Endothelial cell (in vitro differentiated cells): ENCODE results near the gene TEAD3. TPM values are rescaled to one million over a fixed set of nuclear protein-coding genes. Genes with fewer than 3 reads are reported as not detected.
"Not testable (repeated sequence)": the region's sequence is repeated elsewhere in the genome, so short reads cannot be mapped to it uniquely, and the experiment has no call there.

ENCODE experiments used
- DNase-seq: peaks from one replicate; pipeline ENCODE4 v3.0.0; 2021; ENCODE audit warnings: low spot score
- H3K27ac Mint-ChIP-seq: one replicate; pipeline ENCODE4 v1.8.0; 2021; ENCODE audit warnings: mixed read lengths, inconsistent platforms; ENCODE audit not compliant: unreplicated experiment
- H3K27me3 Mint-ChIP-seq: one replicate; pipeline ENCODE4 v1.8.0; 2021; ENCODE audit warnings: mild to moderate bottlenecking, moderate library complexity, mixed read lengths, inconsistent platforms; ENCODE audit not compliant: unreplicated experiment
- H3K36me3 Mint-ChIP-seq: one replicate; pipeline ENCODE4 v1.8.0; 2021; ENCODE audit warnings: mild to moderate bottlenecking, low read depth, mixed read lengths, inconsistent platforms; ENCODE audit not compliant: unreplicated experiment
- H3K4me1 Mint-ChIP-seq: one replicate; pipeline ENCODE4 v1.8.0; 2021; ENCODE audit warnings: mild to moderate bottlenecking, mixed read lengths, inconsistent platforms; ENCODE audit not compliant: unreplicated experiment
- H3K4me3 Mint-ChIP-seq: one replicate; pipeline ENCODE4 v1.8.0; 2021; ENCODE audit warnings: mild to moderate bottlenecking, mixed read lengths, inconsistent platforms; ENCODE audit not compliant: unreplicated experiment
- H3K9me3 Mint-ChIP-seq: one replicate; pipeline ENCODE4 v1.8.0; 2021; ENCODE audit warnings: mixed read lengths, inconsistent platforms; ENCODE audit not compliant: unreplicated experiment
- total RNA-seq: library from RNA; stranded (reverse); fragmentation: NEBNext Ultra II Directional; extraction: Animal tissue kit (Norgen Biotek cat#: 25700); gene quantifications from one replicate; pipeline ENCODE4 v1.2.1, GENCODE V29; 2021; ENCODE audit not compliant: unreplicated experiment
- TF ChIP-seq, protein P1 (sequence below): fragments of 200-600 bp; sonication (generic); IDR thresholded peaks from one replicate; pipeline ENCODE4 v1.5.0; 2021; ENCODE audit warnings: antibody characterized with exemption; ENCODE audit not compliant: unreplicated experiment

Gene TEAD3
- total RNA-seq, 1 donor from 2014 or later, result 6.3 TPM

DNA sequence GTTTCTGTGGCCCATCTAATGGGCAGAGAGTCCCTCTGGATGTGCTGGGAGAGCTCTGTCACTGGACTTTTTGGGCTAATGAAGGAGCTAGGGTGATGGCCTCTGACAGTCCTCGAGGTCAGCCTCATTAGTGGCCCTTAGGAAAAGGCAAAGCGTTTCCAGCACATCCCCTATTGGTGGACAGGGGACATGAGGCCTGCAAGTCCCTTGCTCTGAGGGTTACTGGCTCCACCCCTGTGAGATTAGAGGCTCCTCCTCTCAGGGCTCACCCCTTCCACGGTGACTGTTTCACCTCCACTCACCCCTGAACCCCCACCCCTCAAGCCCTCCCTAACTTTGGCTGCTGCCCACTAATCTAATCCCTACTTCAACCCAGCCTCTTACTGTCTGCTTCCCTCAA lies 57.6 kb downstream of the TEAD3 start:
- H3K4me1 Mint-ChIP-seq, result peaks cover 10% of the 10 kb centered on the region
- no peak for DNase-seq
- H3K36me3 Mint-ChIP-seq, result no peaks in the 10 kb centered on the region
- no peak overlapping the region for H3K4me3 Mint-ChIP-seq
- H3K27ac Mint-ChIP-seq, result no peak overlapping the region
- no peaks in the 10 kb centered on the region for H3K9me3 Mint-ChIP-seq
- H3K27me3 Mint-ChIP-seq, result no peaks in the 10 kb centered on the region
- TF ChIP-seq, protein P1, sequence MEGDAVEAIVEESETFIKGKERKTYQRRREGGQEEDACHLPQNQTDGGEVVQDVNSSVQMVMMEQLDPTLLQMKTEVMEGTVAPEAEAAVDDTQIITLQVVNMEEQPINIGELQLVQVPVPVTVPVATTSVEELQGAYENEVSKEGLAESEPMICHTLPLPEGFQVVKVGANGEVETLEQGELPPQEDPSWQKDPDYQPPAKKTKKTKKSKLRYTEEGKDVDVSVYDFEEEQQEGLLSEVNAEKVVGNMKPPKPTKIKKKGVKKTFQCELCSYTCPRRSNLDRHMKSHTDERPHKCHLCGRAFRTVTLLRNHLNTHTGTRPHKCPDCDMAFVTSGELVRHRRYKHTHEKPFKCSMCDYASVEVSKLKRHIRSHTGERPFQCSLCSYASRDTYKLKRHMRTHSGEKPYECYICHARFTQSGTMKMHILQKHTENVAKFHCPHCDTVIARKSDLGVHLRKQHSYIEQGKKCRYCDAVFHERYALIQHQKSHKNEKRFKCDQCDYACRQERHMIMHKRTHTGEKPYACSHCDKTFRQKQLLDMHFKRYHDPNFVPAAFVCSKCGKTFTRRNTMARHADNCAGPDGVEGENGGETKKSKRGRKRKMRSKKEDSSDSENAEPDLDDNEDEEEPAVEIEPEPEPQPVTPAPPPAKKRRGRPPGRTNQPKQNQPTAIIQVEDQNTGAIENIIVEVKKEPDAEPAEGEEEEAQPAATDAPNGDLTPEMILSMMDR, result no peak

DNA sequence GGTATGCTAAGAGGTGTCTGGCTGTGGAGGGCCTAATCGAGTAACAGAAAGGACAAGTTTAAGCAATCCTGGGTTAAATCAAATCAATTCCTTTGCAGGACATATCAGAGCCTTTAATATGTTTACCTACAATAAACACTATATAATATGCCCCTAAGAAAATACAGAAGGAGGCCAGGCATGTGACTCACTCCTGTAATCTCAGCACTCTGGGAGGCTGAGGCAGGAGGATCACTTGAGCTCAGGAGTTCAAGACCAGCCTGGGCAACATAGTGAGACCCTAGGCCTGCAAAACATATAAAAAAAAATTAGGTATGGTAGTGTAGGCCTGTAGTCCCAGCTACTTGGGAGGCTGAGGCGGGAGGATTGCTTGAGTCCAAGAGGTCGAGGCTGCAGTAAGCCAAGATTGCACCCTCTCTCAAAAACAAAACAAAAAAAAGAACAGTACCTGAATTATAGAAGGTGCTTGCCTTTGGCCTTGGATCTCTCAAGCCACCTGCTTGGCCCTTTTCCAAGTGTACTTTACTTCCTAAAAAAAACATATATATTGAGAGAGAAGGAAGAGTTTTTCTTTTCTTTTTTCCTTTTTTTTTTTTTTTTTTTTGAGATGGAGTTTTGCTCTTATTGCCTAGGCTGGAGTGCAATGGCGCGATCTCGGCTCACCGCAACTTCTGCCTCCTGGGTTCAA lies 58.4 kb downstream of the TEAD3 start:
- not testable (repeated sequence) for H3K27ac Mint-ChIP-seq, H3K4me1 Mint-ChIP-seq, H3K9me3 Mint-ChIP-seq, H3K4me3 Mint-ChIP-seq, DNase-seq, H3K36me3 Mint-ChIP-seq, H3K27me3 Mint-ChIP-seq

DNA sequence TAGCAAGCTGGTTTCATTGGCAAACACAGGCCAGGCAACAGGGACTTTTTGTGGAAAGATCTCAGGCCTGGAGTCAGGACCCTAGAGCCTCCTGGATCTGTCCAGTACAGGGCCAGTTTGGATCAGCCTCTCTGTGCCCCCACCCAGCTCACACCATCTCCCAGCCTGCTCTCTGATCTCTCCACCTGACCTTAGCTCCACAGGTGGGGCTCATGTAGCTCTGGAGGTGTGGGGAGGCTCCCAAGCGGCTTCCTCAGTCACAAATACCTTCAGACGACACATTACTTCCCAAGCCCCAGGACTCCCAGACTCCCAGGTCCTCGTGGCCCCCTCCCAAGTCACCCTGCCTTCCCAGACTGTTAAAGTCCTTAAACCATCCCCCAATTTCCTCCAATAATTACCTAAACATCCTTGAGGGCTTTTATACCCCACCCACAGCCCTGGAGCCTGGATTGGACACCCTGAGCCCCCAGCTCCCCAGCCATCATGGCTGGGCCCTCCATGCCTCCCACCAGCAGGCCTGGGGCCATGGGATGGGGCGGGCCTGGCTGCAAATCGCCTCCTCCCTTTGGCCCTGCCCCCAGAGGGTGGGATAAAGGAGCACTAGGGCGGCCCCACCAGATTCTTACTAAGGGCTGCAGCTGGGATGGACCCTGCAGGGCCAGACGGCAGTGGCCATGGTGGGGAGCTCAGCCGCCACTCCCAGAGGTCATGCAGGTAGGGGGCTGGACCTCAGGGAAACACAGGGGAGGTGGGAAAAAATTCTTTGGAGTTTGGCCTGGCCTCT lies 60.6 kb downstream of the TEAD3 start:
- no peaks in the 10 kb centered on the region for H3K27me3 Mint-ChIP-seq
- H3K4me3 Mint-ChIP-seq, result no peak overlapping the region
- TF ChIP-seq, protein P1, result no peak
- H3K27ac Mint-ChIP-seq, result no peak overlapping the region
- no peaks in the 10 kb centered on the region for H3K9me3 Mint-ChIP-seq
- no peak for DNase-seq
- no peaks in the 10 kb centered on the region for H3K4me1 Mint-ChIP-seq
- H3K36me3 Mint-ChIP-seq, result no peaks in the 10 kb centered on the region

DNA sequence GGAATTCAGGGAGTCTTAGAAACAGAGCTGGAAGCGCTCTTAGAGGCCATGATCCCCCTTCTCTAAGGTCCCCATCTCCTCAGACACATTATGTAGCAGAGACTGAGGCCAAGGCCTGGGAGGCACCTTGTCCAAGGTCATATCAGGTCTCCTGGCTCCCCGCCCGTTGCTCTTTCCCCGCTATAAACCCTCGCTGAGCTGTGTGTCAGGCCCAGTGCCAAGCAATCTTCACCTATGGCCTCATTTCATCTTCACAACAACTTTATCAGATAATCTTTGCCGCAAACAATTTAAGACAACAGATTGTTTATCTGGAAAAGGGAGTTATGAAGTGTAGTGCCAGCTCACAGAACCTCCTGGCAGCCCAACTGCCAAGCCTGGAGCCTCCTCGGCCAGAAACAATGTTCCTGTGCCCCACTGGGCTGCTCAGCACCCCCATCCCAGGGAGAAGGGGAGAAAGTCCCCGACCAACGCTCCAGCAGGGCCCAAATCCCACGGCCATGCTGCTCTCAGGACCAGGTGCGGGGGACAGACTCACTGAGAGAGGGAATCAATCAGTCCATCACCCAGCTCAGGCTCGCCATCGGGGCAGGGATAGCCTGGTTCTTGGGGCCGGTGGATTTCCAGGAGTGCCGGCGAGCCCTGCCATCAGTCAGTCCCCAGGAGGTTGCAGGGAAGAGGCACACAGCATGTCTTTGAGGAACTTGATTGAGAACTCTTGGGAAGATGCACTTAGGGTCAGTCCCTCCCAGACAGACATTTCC lies 61.6 kb downstream of the TEAD3 start:
- TF ChIP-seq, protein P1, result no peak
- no peaks in the 10 kb centered on the region for H3K9me3 Mint-ChIP-seq
- H3K4me1 Mint-ChIP-seq, result no peaks in the 10 kb centered on the region
- H3K27ac Mint-ChIP-seq, result no peak overlapping the region
- no peak overlapping the region for H3K4me3 Mint-ChIP-seq
- no peak for DNase-seq
- no peaks in the 10 kb centered on the region for H3K27me3 Mint-ChIP-seq
- no peaks in the 10 kb centered on the region for H3K36me3 Mint-ChIP-seq

DNA sequence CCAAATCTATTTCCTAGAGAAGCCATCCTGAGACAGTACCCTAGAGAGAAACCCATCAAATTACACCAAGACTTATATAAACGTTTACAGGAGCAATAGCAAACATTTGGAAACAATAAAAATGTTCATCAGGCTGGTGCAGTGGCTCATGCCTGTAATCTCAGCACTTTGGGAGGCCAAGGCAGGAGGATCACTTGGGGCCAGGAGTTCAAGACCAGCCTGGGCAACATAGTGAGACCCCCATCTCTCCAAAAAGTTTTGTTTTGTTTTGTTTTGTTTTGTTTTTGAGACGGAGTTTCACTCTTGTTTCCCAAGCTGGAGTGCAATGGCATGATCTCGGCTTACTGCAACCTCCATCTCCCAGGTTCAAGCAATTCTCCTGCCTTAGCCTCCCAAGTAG lies 64.2 kb downstream of the TEAD3 start:
- not testable (repeated sequence) for H3K9me3 Mint-ChIP-seq, H3K4me1 Mint-ChIP-seq, H3K27me3 Mint-ChIP-seq, H3K27ac Mint-ChIP-seq, DNase-seq, H3K4me3 Mint-ChIP-seq
- H3K36me3 Mint-ChIP-seq, result peaks cover 13% of the 10 kb centered on the region
